SK-N-SH treated with all-trans-retinoic acid at 6 μM for 48 hours (cell line): ENCODE measurements around the gene SCRT2.

Experiments
- BACH2 ChIP-seq: fragments of 250-450 bp; sonication (Bioruptor Pico); IDR thresholded peaks from 2 replicates; pipeline ENCODE4 v1.9.0; 2021; ENCODE audit warnings: mild to moderate bottlenecking, borderline replicate concordance
- CREB5 ChIP-seq: fragments of 250-450 bp; sonication (Bioruptor Pico); IDR thresholded peaks from 2 replicates; pipeline ENCODE4 v1.5.1; 2020; ENCODE audit warnings: low read depth, mild to moderate bottlenecking, moderate library complexity
- CSDC2 ChIP-seq: fragments of 250-450 bp; sonication (Bioruptor Pico); IDR thresholded peaks from 2 replicates; pipeline ENCODE4 v1.5.0; 2020; ENCODE audit warnings: mild to moderate bottlenecking, moderate library complexity
- CSRNP3 ChIP-seq: fragments of 250-450 bp; sonication (Bioruptor Pico); IDR thresholded peaks from 2 replicates; pipeline ENCODE4 v1.5.1; 2021; ENCODE audit warnings: mild to moderate bottlenecking, moderate library complexity
- ESRRG ChIP-seq: fragments of 250-450 bp; sonication (Bioruptor Pico); IDR thresholded peaks from 2 replicates; pipeline ENCODE4 v1.6.1; 2021; ENCODE audit warnings: mild to moderate bottlenecking
- PATZ1 ChIP-seq: fragments of 250-450 bp; sonication (Bioruptor Pico); IDR thresholded peaks from 2 replicates; pipeline ENCODE4 v1.8.0; 2020; ENCODE audit warnings: mild to moderate bottlenecking, moderate library complexity, borderline replicate concordance
- RARB ChIP-seq: fragments of 250-450 bp; sonication (Bioruptor Pico); IDR thresholded peaks from 2 replicates; pipeline ENCODE4 v1.8.0; 2021; ENCODE audit warnings: mild to moderate bottlenecking, moderate library complexity
- SNAI2 ChIP-seq: fragments of 250-450 bp; sonication (Bioruptor Pico); IDR thresholded peaks from 2 replicates; pipeline ENCODE4 v1.5.0; 2020; ENCODE audit warnings: mild to moderate bottlenecking, moderate library complexity
- TSHZ2 ChIP-seq: fragments of 250-450 bp; sonication (Bioruptor Pico); IDR thresholded peaks from 2 replicates; pipeline ENCODE4 v1.5.0; 2020; ENCODE audit warnings: mild to moderate bottlenecking, moderate library complexity
- ZC3H10 ChIP-seq: fragments of 250-450 bp; sonication (Bioruptor Pico); IDR thresholded peaks from 2 replicates; pipeline ENCODE4 v1.5.1; 2021; ENCODE audit warnings: mild to moderate bottlenecking, moderate library complexity
- ZFP3 ChIP-seq: fragments of 250-450 bp; sonication (Bioruptor Pico); IDR thresholded peaks from 2 replicates; pipeline ENCODE4 v1.5.0; 2020; ENCODE audit warnings: mild to moderate bottlenecking, moderate library complexity
- ZFP30 ChIP-seq: fragments of 450-650 bp; formaldehyde crosslinking; IDR thresholded peaks from 2 replicates; pipeline ENCODE4 v1.5.0; 2022; ENCODE audit warnings: mild to moderate bottlenecking, moderate library complexity
- ZNF565 ChIP-seq: fragments of 450-650 bp; formaldehyde crosslinking; conservative IDR thresholded peaks from 2 replicates; pipeline ENCODE4 v1.5.0; 2020; ENCODE audit warnings: low read depth, mild to moderate bottlenecking, moderate library complexity

GRCh38 chr20:665276-665675 lies 10.3 kb downstream of the SCRT2 start:
- TF ChIP-seq ZFP30 (no peak), CREB5 (CRISPR knock-in tag) (no peak), CSDC2 (CRISPR knock-in tag) (no peak), CSRNP3 (CRISPR knock-in tag) (no peak), ZC3H10 (CRISPR knock-in tag) (no peak), TSHZ2 (CRISPR knock-in tag) (no peak), RARB (no peak), ZNF565 (CRISPR knock-in tag) (no peak), ESRRG (CRISPR knock-in tag) (no peak), PATZ1 (no peak), SNAI2 (CRISPR knock-in tag) (no peak), ZFP3 (CRISPR knock-in tag) (no peak), BACH2 (CRISPR knock-in tag) (no peak)
